ENCODE results near the gene AHRR. TPM values are rescaled to one million over a fixed set of nuclear protein-coding genes. Genes with fewer than 3 reads are reported as not detected.

The AHRR gene
- total and polyA plus RNA-seq, 10 of the 15 experiments (the other 5 are each of a cell fraction or from before 2014, with no cell fraction given), result 0.90 to 35.2 (median 19.2) TPM

DNA sequence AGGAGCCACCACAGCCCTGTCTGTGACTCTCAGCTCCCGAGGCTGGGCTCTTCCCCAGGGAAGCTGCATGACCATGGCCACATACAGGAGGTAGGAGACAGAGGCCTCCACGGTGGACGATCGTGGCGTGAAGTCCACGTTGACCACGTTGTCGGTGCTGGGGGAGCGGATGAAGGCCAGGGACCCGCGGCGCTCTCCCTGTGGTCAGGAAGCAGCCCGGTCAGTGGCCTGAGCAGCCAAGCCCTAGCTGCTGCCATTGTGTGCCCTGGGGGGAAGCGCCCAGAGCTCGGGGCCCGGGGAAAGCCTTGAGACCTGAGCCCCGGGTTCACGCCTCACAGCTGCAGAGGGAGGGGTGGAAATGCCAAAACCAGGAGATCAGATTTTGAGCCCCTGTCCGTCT, 155.7 kb downstream of the AHRR start:
- Histone ChIP-seq H3K9me3 (replicated peaks; ENCODE audit: control insufficient read depth, insufficient read depth, low read length) (no peaks in the 10 kb centered on the region), H3K9ac (ENCODE audit: control insufficient read depth, insufficient read depth, low read length) (no peak overlapping the region), H3K36me3 (ENCODE audit: control insufficient read depth in 2 of 2, insufficient read depth in 2 of 2, low read length in 1 of 2) (no peaks in the 10 kb centered on the region), H3K4me3 (no peak overlapping the region), H2AFZ (ENCODE audit: control insufficient read depth, low read depth, low read length) (no peak overlapping the region), H3K4me1 (ENCODE audit: control insufficient read depth, insufficient read depth, low read length) (no peaks in the 10 kb centered on the region), H3K79me2 (ENCODE audit: control insufficient read depth, insufficient read depth, low read length) (peaks cover 6% of the 10 kb centered on the region), H4K20me1 (ENCODE audit: control insufficient read depth, insufficient read depth) (no peaks in the 10 kb centered on the region), H3K27ac (ENCODE audit: control insufficient read depth, insufficient read depth) (no peak overlapping the region), H3K27me3 (replicated peaks in 1 of 2; ENCODE audit: control insufficient read depth in 2 of 2, insufficient read depth in 2 of 2, low read length in 1 of 2) (no peaks in the 10 kb centered on the region), H3K4me2 (ENCODE audit: control insufficient read depth, insufficient read depth) (no peak overlapping the region)
- in situ Hi-C loops (cut with MboI) (no loop called here), intact Hi-C loops (cut with micrococcal nuclease; ENCODE audit: unreplicated experiment) (loop anchor here (10.0 kb wide), 1 partner anchor 138 kb away; the partner anchor contains the start of gene CEP72)
- ATAC-seq, result no peak
- no TSS peak for BruUV-seq (replicated peaks)
- RAD21 ChIA-PET (ENCODE audit: unreplicated experiment), result no interaction called here
- POLR2A ChIA-PET, result no interaction called here
- no peak for DNase-seq (ENCODE audit: low read depth, low spot score)
- CTCF ChIA-PET, result no interaction called here
- SMC1A ChIA-PET (ENCODE audit: uncharacterized antibody, unreplicated experiment), result no interaction called here
- 42% methylated on average over 19 of the region's 19 CpGs for WGBS (ENCODE audit: insufficient coverage, insufficient replicate concordance, low lambda C conversion rate, missing lambda C conversion rate)
- FAIRE-seq, result no peak
- TF ChIP-seq CBFB (IDR thresholded peaks at IDR 0.05; ENCODE audit: low read depth) (no peak), GABPA (IDR thresholded peaks at IDR 0.05; ENCODE audit: low read depth) (no peak), CHD4 (IDR thresholded peaks at IDR 0.05) (no peak)
- TF ChIP-seq, protein P1, sequence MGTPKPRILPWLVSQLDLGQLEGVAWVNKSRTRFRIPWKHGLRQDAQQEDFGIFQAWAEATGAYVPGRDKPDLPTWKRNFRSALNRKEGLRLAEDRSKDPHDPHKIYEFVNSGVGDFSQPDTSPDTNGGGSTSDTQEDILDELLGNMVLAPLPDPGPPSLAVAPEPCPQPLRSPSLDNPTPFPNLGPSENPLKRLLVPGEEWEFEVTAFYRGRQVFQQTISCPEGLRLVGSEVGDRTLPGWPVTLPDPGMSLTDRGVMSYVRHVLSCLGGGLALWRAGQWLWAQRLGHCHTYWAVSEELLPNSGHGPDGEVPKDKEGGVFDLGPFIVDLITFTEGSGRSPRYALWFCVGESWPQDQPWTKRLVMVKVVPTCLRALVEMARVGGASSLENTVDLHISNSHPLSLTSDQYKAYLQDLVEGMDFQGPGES (IDR thresholded peaks at IDR 0.05), result no peak
- TF ChIP-seq, protein P2, sequence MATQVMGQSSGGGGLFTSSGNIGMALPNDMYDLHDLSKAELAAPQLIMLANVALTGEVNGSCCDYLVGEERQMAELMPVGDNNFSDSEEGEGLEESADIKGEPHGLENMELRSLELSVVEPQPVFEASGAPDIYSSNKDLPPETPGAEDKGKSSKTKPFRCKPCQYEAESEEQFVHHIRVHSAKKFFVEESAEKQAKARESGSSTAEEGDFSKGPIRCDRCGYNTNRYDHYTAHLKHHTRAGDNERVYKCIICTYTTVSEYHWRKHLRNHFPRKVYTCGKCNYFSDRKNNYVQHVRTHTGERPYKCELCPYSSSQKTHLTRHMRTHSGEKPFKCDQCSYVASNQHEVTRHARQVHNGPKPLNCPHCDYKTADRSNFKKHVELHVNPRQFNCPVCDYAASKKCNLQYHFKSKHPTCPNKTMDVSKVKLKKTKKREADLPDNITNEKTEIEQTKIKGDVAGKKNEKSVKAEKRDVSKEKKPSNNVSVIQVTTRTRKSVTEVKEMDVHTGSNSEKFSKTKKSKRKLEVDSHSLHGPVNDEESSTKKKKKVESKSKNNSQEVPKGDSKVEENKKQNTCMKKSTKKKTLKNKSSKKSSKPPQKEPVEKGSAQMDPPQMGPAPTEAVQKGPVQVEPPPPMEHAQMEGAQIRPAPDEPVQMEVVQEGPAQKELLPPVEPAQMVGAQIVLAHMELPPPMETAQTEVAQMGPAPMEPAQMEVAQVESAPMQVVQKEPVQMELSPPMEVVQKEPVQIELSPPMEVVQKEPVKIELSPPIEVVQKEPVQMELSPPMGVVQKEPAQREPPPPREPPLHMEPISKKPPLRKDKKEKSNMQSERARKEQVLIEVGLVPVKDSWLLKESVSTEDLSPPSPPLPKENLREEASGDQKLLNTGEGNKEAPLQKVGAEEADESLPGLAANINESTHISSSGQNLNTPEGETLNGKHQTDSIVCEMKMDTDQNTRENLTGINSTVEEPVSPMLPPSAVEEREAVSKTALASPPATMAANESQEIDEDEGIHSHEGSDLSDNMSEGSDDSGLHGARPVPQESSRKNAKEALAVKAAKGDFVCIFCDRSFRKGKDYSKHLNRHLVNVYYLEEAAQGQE (IDR thresholded peaks at IDR 0.05; ENCODE audit: low read depth, low read length), result no peak
- TF ChIP-seq, protein P3, sequence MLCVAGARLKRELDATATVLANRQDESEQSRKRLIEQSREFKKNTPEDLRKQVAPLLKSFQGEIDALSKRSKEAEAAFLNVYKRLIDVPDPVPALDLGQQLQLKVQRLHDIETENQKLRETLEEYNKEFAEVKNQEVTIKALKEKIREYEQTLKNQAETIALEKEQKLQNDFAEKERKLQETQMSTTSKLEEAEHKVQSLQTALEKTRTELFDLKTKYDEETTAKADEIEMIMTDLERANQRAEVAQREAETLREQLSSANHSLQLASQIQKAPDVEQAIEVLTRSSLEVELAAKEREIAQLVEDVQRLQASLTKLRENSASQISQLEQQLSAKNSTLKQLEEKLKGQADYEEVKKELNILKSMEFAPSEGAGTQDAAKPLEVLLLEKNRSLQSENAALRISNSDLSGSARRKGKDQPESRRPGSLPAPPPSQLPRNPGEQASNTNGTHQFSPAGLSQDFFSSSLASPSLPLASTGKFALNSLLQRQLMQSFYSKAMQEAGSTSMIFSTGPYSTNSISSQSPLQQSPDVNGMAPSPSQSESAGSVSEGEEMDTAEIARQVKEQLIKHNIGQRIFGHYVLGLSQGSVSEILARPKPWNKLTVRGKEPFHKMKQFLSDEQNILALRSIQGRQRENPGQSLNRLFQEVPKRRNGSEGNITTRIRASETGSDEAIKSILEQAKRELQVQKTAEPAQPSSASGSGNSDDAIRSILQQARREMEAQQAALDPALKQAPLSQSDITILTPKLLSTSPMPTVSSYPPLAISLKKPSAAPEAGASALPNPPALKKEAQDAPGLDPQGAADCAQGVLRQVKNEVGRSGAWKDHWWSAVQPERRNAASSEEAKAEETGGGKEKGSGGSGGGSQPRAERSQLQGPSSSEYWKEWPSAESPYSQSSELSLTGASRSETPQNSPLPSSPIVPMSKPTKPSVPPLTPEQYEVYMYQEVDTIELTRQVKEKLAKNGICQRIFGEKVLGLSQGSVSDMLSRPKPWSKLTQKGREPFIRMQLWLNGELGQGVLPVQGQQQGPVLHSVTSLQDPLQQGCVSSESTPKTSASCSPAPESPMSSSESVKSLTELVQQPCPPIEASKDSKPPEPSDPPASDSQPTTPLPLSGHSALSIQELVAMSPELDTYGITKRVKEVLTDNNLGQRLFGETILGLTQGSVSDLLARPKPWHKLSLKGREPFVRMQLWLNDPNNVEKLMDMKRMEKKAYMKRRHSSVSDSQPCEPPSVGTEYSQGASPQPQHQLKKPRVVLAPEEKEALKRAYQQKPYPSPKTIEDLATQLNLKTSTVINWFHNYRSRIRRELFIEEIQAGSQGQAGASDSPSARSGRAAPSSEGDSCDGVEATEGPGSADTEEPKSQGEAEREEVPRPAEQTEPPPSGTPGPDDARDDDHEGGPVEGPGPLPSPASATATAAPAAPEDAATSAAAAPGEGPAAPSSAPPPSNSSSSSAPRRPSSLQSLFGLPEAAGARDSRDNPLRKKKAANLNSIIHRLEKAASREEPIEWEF (IDR thresholded peaks at IDR 0.05; ENCODE audit: insufficient replicate concordance, low read depth, low read length), result no peak
- TF ChIP-seq, protein P4, sequence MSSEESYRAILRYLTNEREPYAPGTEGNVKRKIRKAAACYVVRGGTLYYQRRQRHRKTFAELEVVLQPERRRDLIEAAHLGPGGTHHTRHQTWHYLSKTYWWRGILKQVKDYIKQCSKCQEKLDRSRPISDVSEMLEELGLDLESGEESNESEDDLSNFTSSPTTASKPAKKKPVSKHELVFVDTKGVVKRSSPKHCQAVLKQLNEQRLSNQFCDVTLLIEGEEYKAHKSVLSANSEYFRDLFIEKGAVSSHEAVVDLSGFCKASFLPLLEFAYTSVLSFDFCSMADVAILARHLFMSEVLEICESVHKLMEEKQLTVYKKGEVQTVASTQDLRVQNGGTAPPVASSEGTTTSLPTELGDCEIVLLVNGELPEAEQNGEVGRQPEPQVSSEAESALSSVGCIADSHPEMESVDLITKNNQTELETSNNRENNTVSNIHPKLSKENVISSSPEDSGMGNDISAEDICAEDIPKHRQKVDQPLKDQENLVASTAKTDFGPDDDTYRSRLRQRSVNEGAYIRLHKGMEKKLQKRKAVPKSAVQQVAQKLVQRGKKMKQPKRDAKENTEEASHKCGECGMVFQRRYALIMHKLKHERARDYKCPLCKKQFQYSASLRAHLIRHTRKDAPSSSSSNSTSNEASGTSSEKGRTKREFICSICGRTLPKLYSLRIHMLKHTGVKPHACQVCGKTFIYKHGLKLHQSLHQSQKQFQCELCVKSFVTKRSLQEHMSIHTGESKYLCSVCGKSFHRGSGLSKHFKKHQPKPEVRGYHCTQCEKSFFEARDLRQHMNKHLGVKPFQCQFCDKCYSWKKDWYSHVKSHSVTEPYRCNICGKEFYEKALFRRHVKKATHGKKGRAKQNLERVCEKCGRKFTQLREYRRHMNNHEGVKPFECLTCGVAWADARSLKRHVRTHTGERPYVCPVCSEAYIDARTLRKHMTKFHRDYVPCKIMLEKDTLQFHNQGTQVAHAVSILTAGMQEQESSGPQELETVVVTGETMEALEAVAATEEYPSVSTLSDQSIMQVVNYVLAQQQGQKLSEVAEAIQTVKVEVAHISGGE (CRISPR knock-in tag; IDR thresholded peaks at IDR 0.05), result no peak
- TF ChIP-seq, protein P5, sequence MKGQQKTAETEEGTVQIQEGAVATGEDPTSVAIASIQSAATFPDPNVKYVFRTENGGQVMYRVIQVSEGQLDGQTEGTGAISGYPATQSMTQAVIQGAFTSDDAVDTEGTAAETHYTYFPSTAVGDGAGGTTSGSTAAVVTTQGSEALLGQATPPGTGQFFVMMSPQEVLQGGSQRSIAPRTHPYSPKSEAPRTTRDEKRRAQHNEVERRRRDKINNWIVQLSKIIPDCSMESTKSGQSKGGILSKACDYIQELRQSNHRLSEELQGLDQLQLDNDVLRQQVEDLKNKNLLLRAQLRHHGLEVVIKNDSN (IDR thresholded peaks at IDR 0.05; ENCODE audit: borderline replicate concordance, extremely low read length, insufficient read depth, low read depth, low read length), result no peak
- TF ChIP-seq, protein P6, sequence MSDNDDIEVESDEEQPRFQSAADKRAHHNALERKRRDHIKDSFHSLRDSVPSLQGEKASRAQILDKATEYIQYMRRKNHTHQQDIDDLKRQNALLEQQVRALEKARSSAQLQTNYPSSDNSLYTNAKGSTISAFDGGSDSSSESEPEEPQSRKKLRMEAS (IDR thresholded peaks at IDR 0.05; ENCODE audit: low read depth, low read length), result no peak

Measured in GM12878 (cell line).